ENCODE results near the gene RBM26.
"Not testable (repeated sequence)": the region's sequence is repeated elsewhere in the genome, so short reads cannot be mapped to it uniquely, and the experiment has no call there.

Gene RBM26

DNA sequence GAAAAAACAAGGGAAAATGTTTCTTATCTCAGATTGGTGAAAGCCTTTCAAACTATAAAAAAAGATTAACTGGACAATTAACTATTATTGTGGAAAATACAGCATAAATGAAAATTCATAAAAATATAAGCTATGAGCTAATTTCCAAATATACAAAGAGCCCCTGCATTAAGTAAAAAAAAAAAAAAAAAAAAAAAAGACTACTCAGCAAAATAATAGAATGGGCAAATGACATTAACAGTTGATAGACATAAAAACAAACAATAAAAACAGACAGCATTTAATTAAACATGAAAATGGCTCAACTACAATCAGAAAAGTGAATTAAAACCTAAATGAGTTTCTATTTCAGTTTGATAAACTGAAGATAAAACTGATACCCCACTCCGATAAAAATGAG is 77.5 kb downstream of the RBM26 start:
- DNase-seq: no peak

- no peak for DNase-seq
These were observed 85.6 kb downstream of the RBM26 start for GRCh38 chr13:79320433-79320832.

DNA sequence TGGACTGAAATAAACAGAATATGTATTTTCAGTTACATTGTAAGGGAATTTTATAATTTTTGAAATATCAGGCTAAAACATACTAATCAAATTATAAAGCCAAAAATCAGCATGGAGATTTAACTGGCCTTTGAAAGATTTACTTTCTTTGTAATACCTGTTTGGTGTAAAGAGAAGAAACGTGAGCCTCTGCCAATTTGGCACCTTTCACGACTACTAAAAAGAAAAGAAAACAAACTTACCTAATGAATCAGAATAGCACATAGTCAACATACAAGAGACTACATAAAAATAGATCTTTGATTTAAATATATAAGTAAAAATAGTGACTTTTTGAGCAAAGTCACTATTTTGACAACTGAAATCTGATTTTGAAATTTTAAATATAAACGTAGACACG is 87.4 kb downstream of the RBM26 start:
- no peak for DNase-seq

GRCh38 chr13:79317856-79318255 is 88.2 kb downstream of the RBM26 start:
- no peak for DNase-seq

- DNase-seq: no peak
These were observed 91.4 kb downstream of the RBM26 start for GRCh38 chr13:79314652-79315051.

DNA sequence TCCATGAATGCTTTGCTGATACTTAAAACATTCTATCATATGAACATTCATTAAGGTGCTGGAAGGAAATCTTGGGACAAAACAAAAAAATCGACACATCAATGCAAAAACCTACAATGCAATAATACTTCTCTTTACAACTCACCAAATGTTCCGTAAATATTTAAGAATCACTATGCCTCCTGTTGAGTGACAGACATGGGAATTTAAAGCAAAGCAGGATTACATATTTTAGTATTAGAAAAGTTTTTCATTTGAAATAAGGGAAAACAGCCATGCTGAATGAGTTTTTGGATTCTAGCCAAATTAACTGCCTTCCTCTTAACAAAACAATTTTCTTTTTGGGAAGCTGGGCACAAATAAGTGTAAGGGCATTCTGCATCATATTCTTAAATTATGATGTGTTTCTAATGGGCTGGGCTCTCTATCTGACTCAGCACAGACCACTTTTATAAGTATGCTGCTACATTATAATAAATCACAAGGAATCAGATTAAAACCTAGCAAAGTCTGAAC is 93.7 kb downstream of the RBM26 start:
- DNase-seq: no peak

- DNase-seq: no peak
These were observed 94.7 kb downstream of the RBM26 start for GRCh38 chr13:79311386-79311785.

DNA sequence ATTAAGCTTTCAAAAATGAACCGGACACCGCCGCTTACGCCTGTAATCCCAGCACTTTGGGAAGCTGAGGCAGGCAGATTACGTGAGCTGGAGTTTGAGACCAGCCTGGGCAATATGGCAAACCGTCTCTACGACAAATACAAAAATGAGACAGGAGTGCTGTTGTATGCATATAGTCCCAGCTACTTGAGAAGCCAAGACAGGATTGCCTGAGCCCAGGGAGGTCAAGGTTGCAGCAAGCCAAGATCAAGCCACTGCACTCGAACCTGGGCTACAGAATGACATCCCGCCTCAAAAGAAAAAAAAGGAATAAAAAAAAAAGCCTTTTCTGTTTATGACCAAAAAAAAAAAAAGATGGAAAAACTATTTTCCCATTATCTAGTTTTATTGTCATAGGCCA is 96.4 kb downstream of the RBM26 start:
- no peak for DNase-seq

DNA sequence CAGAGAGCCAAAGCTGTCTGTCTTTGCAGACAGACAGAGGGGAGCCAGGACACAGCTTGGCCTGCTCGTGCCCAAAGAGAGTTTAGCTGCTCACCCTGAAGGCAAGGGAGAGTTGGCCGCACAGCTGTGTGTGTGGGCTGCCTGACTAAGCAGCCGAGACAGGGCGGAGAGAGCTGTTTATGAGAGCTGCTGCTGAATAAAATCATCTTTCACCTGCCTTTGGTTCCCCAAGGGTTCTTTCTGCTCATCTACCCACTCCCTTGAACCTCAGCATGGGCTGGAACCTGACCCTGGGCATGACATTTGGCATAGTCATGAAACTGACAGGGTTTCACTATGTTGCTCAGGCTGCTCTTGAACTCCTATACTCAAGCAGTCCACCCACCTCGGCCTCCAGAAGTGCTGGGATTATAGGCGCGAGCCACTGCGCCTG is 98.2 kb downstream of the RBM26 start:
- no peak for DNase-seq

DNA sequence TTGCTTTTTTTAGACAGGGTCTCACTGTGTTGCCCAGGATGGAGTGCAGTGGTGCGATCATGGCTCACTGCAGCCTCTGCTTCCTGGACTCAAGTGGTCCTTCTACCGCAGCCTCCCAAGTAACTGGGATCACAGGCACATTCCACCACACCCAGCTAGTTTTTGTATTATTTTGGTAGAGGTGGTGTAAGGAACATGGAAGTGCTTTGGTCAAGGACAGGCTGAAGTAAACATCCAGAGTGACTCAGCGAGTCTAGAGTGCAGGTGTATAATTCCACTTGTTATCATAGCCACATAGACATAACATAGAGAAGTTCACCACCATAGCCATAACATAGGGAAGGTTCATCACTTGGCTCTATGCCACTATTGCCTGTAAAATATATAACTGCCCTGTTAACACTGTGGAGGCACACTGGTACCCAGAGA is 98.6 kb downstream of the RBM26 start:
- no peak for DNase-seq

GRCh38 chr13:79306650-79307049 is 99.4 kb downstream of the RBM26 start:
- DNase-seq: no peak

- DNase-seq: no peak
These were observed 108.9 kb downstream of the RBM26 start for GRCh38 chr13:79297128-79297527.

- DNase-seq: no peak
These were observed 109.9 kb downstream of the RBM26 start for GRCh38 chr13:79295906-79296706.

DNA sequence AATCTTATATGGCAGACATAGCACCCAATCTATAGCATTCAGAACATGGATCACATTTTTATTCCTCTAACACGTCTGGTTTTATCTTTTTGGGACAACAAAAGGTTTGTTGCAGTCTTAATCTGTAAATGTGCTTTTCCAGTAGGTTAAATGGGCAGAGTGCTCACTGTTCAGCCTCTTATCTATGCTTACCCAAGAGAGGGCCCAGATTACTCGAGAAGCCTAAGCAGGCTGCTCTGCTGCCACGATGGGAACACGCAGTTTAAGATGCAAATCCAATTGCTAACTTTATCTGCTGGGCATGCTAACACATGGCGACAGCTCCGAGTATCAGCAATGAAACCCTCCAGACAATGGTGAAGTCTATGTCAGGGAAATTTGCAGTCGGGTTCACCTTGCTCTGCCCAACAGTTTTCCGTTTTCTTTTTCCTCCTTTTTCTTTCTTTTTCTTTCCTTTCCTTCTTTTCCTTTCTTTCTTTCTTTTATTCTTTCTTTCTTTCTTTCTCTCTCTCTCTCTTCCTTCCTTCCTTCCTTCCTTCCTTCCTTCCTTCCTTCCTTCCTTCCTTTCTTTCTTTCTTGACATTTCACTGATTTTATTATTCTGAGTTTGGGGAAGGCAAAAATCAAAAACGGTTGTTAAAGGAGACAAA is 115.3 kb downstream of the RBM26 start:
- DNase-seq: no peak

DNA sequence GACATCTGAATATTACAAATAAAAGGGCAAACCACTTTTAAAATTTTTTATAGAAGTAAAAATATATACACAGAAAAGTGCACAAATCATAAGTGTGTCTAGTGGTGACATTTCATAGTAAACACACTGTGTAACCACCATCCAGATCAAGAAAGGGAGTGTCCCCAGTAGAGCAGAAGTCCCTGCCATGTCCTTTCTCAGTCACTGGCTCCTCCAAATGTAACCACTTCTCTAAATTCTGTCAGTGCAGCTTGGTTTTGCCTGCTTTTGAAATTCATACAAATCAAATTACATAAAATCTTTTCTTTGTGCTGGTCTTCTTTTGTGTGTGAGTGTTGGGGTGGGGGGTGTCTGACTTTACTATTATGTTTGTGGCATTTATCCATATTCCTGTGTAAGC is 116.5 kb downstream of the RBM26 start:
- DNase-seq: no peak

- no peak for DNase-seq
These were observed 117.9 kb downstream of the RBM26 start for GRCh38 chr13:79287939-79288795.

DNA sequence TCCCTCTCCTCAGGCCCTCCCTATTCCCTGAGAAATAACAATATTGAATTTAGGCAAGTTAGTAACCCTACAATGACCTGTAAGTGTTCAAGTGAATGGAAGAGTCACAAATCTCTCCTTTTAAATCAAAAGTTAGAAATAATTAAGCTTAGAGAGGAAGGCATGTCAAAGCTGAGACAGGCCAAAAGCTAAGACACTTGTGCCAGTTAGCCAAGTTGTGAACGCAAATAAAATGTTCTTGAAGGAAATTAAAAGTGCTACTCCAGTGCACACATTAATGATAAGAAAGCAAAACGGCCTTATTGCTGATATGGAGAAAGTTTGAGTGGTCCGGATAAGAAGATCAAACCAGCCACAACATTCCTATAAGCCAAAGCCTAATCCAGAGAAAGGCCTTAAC is 120.9 kb downstream of the RBM26 start:
- DNase-seq: no peak

DNA sequence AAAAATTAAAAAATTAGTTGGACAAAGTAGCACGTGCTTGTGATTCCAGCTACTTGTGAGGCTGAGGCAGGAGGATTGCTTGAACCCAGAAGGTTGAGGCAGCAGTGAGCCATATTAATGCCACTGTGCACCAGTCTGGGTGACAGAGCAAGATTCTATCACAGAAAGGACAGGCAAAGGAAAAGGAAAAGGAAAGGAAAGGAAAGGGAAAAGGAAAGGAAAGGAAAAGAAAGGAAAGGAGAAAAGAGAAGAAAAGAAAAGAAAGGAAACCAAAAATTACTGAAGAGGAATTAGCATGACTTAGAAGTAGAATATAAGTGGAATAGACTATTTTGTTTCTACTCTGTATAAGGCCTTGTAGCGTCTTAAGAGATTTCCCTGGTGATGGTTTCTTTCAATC is 122.3 kb downstream of the RBM26 start:
- DNase-seq: no peak

GRCh38 chr13:79282976-79283375 is 123.1 kb downstream of the RBM26 start:
- no peak for DNase-seq

DNA sequence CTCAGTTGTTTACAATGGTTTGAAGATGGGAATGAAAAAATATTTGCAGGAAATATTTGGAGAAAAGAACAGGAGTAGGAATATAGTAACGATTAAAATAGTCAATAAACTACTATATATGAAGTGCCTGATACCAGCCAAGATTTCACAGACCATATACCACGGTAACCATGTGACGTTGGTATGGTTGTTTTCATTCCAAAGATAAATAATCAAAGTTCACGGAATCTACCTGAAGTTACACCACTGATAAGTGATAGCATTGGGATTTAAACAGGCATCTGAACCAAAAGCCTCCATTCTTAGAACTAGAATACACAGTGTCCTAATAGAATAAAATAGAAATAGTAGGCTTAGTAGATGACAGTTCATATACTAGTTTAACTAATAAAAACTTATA is 123.5 kb downstream of the RBM26 start:
- DNase-seq: no peak

- no peak for DNase-seq
These were observed 124.7 kb downstream of the RBM26 start for GRCh38 chr13:79281339-79281747.

DNA sequence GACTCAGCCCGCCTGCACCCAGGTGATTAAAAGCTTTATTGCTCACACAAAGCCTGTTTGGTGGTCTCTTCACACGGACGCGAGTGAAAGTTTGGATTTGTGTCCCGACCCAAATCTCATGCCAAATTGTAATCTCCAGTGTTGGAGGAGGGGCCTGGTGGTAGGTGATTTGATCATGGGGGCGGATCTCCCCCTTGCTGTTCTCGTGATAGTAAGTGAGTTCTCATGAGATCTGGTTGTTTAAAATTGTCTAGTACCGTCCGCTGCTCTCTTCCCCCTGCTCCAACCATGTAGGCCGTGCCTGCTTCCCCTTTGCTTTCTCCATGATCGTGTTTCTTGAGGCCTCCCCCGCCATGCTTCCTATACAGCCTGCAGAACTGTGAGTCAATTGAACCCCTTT is 126.3 kb downstream of the RBM26 start:
- not testable (repeated sequence) for DNase-seq

DNA sequence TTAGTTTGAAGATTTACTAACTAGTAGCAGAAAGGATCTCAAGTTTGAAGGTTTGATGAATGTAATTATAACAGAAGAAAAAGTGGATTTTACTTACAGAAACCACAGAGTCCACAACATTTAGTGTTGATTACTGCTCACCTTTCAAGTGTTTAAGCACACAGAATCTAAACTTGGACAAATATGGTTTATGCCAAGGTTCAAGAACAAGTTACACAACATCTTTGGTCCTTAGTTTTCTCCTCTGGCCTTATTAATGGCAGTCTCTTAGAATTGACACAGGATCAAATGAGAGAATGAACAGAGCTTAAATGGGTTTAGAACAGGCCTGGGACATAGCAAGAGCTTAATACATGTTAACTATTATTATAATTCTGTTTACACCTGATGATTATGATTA is 133.0 kb downstream of the RBM26 start:
- no peak for DNase-seq
